Measurements from ENCODE around the gene EIF3K.

Gene EIF3K

GRCh38 chr19:38614289-38614688 lies 4.7 kb upstream of the EIF3K start:
- no peak overlapping the region for H2BK5ac ChIP-seq (ENCODE audit: low read depth, low read length, poor library complexity, severe bottlenecking)
- H2BK120ac ChIP-seq (ENCODE audit: low read depth, low read length): no peak overlapping the region
- H4K8ac ChIP-seq (ENCODE audit: low read length): no peak overlapping the region
- no peak overlapping the region for H2AFZ ChIP-seq (ENCODE audit: low read depth, low read length)
- no peak for DNase-seq
- H3K27me3 ChIP-seq (ENCODE audit: control insufficient read depth in 1 of 2, insufficient read depth in 1 of 2, low read length in 2 of 2): no peaks in the 10 kb centered on the region
- WGBS: 67% methylated on average over 2 of the region's 3 CpGs
- H2BK12ac ChIP-seq (ENCODE audit: low read length in 2 of 2): no peak overlapping the region
- H3K36me3 ChIP-seq (ENCODE audit: control insufficient read depth in 1 of 2, insufficient read depth in 2 of 2, low read depth in 1 of 2, low read length in 2 of 2): no peaks in the 10 kb centered on the region
- H3K4me2 ChIP-seq (ENCODE audit: low read length, poor library complexity, severe bottlenecking): no peak overlapping the region
- no peak overlapping the region for H3K9ac ChIP-seq (ENCODE audit: low read length)
- H3K4me1 ChIP-seq (ENCODE audit: control insufficient read depth, insufficient read depth, low read depth, low read length): peaks cover 7% of the 10 kb centered on the region
- H3K14ac ChIP-seq (ENCODE audit: low read length in 2 of 2): no peak overlapping the region
- H3K9me3 ChIP-seq (ENCODE audit: control insufficient read depth, low read length): no peaks in the 10 kb centered on the region
- H3K79me1 ChIP-seq (replicated peaks; ENCODE audit: low read length, poor library complexity, severe bottlenecking): peaks cover 2% of the 10 kb centered on the region
- no peak overlapping the region for H3K4ac ChIP-seq (ENCODE audit: low read depth in 1 of 2, low read length in 2 of 2)
- H3K23ac ChIP-seq (ENCODE audit: low read length in 2 of 2): no peak overlapping the region
- H2BK15ac ChIP-seq (ENCODE audit: low read depth, poor library complexity, severe bottlenecking): no peak overlapping the region
- no peak overlapping the region for H4K91ac ChIP-seq (ENCODE audit: low read length)
- no peak overlapping the region for H3K18ac ChIP-seq (ENCODE audit: low read depth in 1 of 2, low read length in 2 of 2)
- no peak overlapping the region for H2AK5ac ChIP-seq (ENCODE audit: low read length, severe bottlenecking)
- no peak overlapping the region for H3K4me3 ChIP-seq (ENCODE audit: insufficient read depth in 1 of 2, low read depth in 1 of 2, low read length in 2 of 2)
- H3K27ac ChIP-seq (ENCODE audit: low read length, poor library complexity, severe bottlenecking): no peak overlapping the region

GRCh38 chr19:38615007-38615581 lies 3.9 kb upstream of the EIF3K start:
- Histone ChIP-seq H3K27ac (ENCODE audit: low read length, poor library complexity, severe bottlenecking) (no peak overlapping the region), H3K4ac (ENCODE audit: low read depth in 1 of 2, low read length in 2 of 2) (no peak overlapping the region), H3K18ac (ENCODE audit: low read depth in 1 of 2, low read length in 2 of 2) (no peak overlapping the region), H3K4me2 (ENCODE audit: low read length, poor library complexity, severe bottlenecking) (no peak overlapping the region), H2AK5ac (ENCODE audit: low read length, severe bottlenecking) (no peak overlapping the region), H3K14ac (ENCODE audit: low read length in 2 of 2) (no peak overlapping the region), H3K4me1 (ENCODE audit: control insufficient read depth, insufficient read depth, low read depth, low read length) (peaks cover 13% of the 10 kb centered on the region), H2BK12ac (ENCODE audit: low read length in 2 of 2) (no peak overlapping the region), H2AFZ (ENCODE audit: low read depth, low read length) (no peak overlapping the region), H3K9ac (ENCODE audit: low read length) (no peak overlapping the region), H4K8ac (ENCODE audit: low read length) (no peak overlapping the region), H2BK15ac (ENCODE audit: low read depth, poor library complexity, severe bottlenecking) (no peak overlapping the region), H3K9me3 (ENCODE audit: control insufficient read depth, low read length) (no peaks in the 10 kb centered on the region), H3K79me1 (replicated peaks; ENCODE audit: low read length, poor library complexity, severe bottlenecking) (peaks cover 4% of the 10 kb centered on the region), H2BK5ac (ENCODE audit: low read depth, low read length, poor library complexity, severe bottlenecking) (no peak overlapping the region), H3K27me3 (ENCODE audit: control insufficient read depth in 1 of 2, insufficient read depth in 1 of 2, low read length in 2 of 2) (no peaks in the 10 kb centered on the region), H4K91ac (ENCODE audit: low read length) (no peak overlapping the region), H3K4me3 (ENCODE audit: insufficient read depth in 1 of 2, low read depth in 1 of 2, low read length in 2 of 2) (no peak overlapping the region), H2BK120ac (ENCODE audit: low read depth, low read length) (no peak overlapping the region), H3K36me3 (ENCODE audit: control insufficient read depth in 1 of 2, insufficient read depth in 2 of 2, low read depth in 1 of 2, low read length in 2 of 2) (peaks cover 0 to under 1% of the 10 kb centered on the region in 2 experiments), H3K23ac (ENCODE audit: low read length in 2 of 2) (no peak overlapping the region)
- DNase-seq: no peak
- WGBS: 67% methylated on average over 7 of the region's 7 CpGs

- no peak overlapping the region for H2BK5ac ChIP-seq (ENCODE audit: low read depth, low read length, poor library complexity, severe bottlenecking)
- H3K4ac ChIP-seq (ENCODE audit: low read depth in 1 of 2, low read length in 2 of 2): no peak overlapping the region
- H2BK120ac ChIP-seq (ENCODE audit: low read depth, low read length): no peak overlapping the region
- no peak overlapping the region for H2BK15ac ChIP-seq (ENCODE audit: low read depth, poor library complexity, severe bottlenecking)
- WGBS: 93% methylated on average over 6 of the region's 6 CpGs
- no peak overlapping the region for H3K9ac ChIP-seq (ENCODE audit: low read length)
- H3K4me1 ChIP-seq (ENCODE audit: control insufficient read depth, insufficient read depth, low read depth, low read length): peaks cover 17% of the 10 kb centered on the region
- H3K36me3 ChIP-seq (ENCODE audit: control insufficient read depth in 1 of 2, insufficient read depth in 2 of 2, low read depth in 1 of 2, low read length in 2 of 2): peaks cover 11 to 12% of the 10 kb centered on the region in 2 experiments
- H2BK12ac ChIP-seq (ENCODE audit: low read length in 2 of 2): no peak overlapping the region
- no peaks in the 10 kb centered on the region for H3K9me3 ChIP-seq (ENCODE audit: control insufficient read depth, low read length)
- DNase-seq: no peak
- no peak overlapping the region for H2AFZ ChIP-seq (ENCODE audit: low read depth, low read length)
- H3K14ac ChIP-seq (ENCODE audit: low read length in 2 of 2): no peak overlapping the region
- H3K18ac ChIP-seq (ENCODE audit: low read depth in 1 of 2, low read length in 2 of 2): no peak overlapping the region
- H4K91ac ChIP-seq (ENCODE audit: low read length): no peak overlapping the region
- H3K27ac ChIP-seq (ENCODE audit: low read length, poor library complexity, severe bottlenecking): no peak overlapping the region
- no peak overlapping the region for H2AK5ac ChIP-seq (ENCODE audit: low read length, severe bottlenecking)
- no peak overlapping the region for H3K23ac ChIP-seq (ENCODE audit: low read length in 2 of 2)
- H3K4me2 ChIP-seq (ENCODE audit: low read length, poor library complexity, severe bottlenecking): no peak overlapping the region
- peaks cover 11% of the 10 kb centered on the region for H3K79me1 ChIP-seq (replicated peaks; ENCODE audit: low read length, poor library complexity, severe bottlenecking)
- no peak overlapping the region for H4K8ac ChIP-seq (ENCODE audit: low read length)
- no peaks in the 10 kb centered on the region for H3K27me3 ChIP-seq (ENCODE audit: control insufficient read depth in 1 of 2, insufficient read depth in 1 of 2, low read length in 2 of 2)
- no peak overlapping the region for H3K4me3 ChIP-seq (ENCODE audit: insufficient read depth in 1 of 2, low read depth in 1 of 2, low read length in 2 of 2)
Measured at GRCh38 chr19:38616265-38616664, 2.7 kb upstream of the EIF3K start.

- no peak overlapping the region for H4K91ac ChIP-seq (ENCODE audit: low read length)
- H3K4me3 ChIP-seq (ENCODE audit: insufficient read depth in 1 of 2, low read depth in 1 of 2, low read length in 2 of 2): no peak overlapping the region
- no peaks in the 10 kb centered on the region for H3K27me3 ChIP-seq (ENCODE audit: control insufficient read depth in 1 of 2, insufficient read depth in 1 of 2, low read length in 2 of 2)
- peak overlapping the region; percentile 44 for H2AFZ ChIP-seq (ENCODE audit: low read depth, low read length)
- no peak overlapping the region for H2BK15ac ChIP-seq (ENCODE audit: low read depth, poor library complexity, severe bottlenecking)
- H2BK12ac ChIP-seq (ENCODE audit: low read length in 2 of 2): no peak overlapping the region
- H3K14ac ChIP-seq (ENCODE audit: low read length in 2 of 2): no peak overlapping the region
- no peak overlapping the region for H4K8ac ChIP-seq (ENCODE audit: low read length)
- H3K9ac ChIP-seq (ENCODE audit: low read length): no peak overlapping the region
- WGBS: 95% methylated on average over 7 of the region's 9 CpGs
- H3K36me3 ChIP-seq (ENCODE audit: control insufficient read depth in 1 of 2, insufficient read depth in 2 of 2, low read depth in 1 of 2, low read length in 2 of 2): peaks cover 19 to 22% of the 10 kb centered on the region in 2 experiments
- H2BK5ac ChIP-seq (ENCODE audit: low read depth, low read length, poor library complexity, severe bottlenecking): no peak overlapping the region
- H2BK120ac ChIP-seq (ENCODE audit: low read depth, low read length): no peak overlapping the region
- DNase-seq: no peak
- H3K9me3 ChIP-seq (ENCODE audit: control insufficient read depth, low read length): no peaks in the 10 kb centered on the region
- no peak overlapping the region for H3K23ac ChIP-seq (ENCODE audit: low read length in 2 of 2)
- peaks cover 15% of the 10 kb centered on the region for H3K79me1 ChIP-seq (replicated peaks; ENCODE audit: low read length, poor library complexity, severe bottlenecking)
- no peak overlapping the region for H3K4me2 ChIP-seq (ENCODE audit: low read length, poor library complexity, severe bottlenecking)
- H3K4me1 ChIP-seq (ENCODE audit: control insufficient read depth, insufficient read depth, low read depth, low read length): peaks cover 17% of the 10 kb centered on the region
- H2AK5ac ChIP-seq (ENCODE audit: low read length, severe bottlenecking): no peak overlapping the region
- no peak overlapping the region for H3K4ac ChIP-seq (ENCODE audit: low read depth in 1 of 2, low read length in 2 of 2)
- no peak overlapping the region for H3K27ac ChIP-seq (ENCODE audit: low read length, poor library complexity, severe bottlenecking)
- H3K18ac ChIP-seq (ENCODE audit: low read depth in 1 of 2, low read length in 2 of 2): peak overlapping the region in 1 of 2 experiments; percentile 46
Measured at GRCh38 chr19:38617283-38617763, 1.7 kb upstream of the EIF3K start.

All from mesenchymal stem cell (in vitro differentiated cells and primary cell).